ENCODE results near the gene NOL9.
A peak's percentile ranks its signal among the peaks of the same experiment; 100 is the strongest.

NOL9 gene

GRCh38 chr1:6486433-6487011 lies 67.8 kb downstream of the NOL9 start:
- peak; percentile 78 to 81 for ATAC-seq

DNA sequence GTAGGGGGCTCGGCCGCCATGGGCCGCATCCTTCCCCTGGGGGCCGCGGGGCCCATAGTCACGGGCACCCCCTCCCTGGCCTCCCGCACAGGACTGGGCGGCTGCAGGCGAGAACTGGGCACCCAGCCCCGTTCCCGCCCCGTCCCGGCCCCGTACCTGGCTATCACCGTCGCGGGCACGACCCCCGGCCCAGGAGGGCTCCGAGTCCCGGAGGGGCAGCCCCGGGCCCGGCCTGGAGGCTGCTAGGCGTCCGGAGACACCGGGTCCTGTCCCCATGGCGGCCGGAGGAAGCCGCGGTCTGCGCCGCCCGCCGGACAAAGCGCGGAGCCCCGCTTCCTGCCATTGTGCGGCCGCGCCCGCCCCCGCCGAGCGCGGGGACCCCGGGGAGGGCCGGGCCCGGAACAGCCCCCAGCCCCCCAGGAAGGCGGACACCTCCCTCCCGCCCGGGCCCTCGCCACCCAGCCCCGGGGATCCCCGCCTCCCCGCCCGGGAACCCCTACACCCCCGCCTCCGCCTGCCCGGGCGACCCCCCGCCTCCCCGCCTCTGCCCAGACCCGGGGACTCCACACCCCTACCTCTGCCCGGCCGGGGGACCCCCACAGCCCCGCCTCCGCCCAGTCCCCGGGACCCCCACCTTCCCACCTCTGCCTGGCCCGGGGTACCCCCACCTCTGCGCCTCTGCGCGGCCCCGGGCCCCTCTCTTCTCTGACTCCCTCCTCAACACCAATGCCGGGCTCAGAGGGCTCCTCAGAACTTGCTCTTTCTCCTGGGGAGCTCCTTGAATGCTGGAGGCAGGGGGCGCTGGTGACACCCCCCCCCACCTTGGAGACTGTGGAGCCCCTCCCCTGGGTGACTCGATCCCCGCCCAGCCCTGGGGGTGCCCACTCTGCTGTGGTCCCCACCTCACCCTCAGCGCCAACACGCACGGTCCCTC lies 68.9 kb downstream of the NOL9 start:
- ATAC-seq: no peak

- ATAC-seq: no peak
Measured at GRCh38 chr1:6484826-6485167, 69.5 kb downstream of the NOL9 start.

- no peak for ATAC-seq
Measured at GRCh38 chr1:6483761-6484117, 70.6 kb downstream of the NOL9 start.

DNA sequence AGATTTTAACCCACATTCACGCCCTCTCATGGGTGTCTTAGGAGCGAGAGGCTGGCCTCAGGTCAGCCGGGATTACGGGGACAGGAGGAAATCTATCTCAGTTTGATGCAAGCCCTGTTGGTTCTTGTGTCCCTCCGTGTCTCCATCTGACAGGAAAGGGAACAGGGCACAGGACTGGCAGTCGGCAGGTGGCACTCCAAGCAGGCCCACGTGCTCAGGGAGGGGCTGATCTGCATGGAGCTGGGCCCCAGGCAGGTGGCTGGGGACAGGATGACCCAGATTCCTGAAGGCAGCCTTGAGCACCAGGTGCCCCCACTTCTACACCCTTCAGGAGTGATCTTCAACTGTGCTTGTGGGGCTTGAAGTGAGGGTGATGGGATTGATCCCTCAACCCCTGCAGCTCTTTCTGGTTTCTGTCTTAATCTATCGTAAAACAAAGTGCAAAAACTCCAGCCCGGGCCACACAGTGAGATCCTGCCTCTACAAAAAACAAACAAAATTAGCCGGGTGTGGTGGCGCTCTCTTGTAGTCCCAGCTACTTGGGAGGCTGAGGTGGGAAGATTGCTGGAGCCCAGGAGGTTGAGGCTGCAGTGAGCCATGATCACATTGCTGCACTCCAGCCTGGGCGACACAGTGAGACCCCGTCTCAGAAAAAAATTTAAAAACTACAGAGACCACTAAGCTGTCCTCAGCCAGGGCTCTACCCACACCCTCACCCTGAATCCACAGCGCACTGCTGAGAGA lies 71.1 kb downstream of the NOL9 start:
- no peak for ATAC-seq

GRCh38 chr1:6481820-6482219 lies 72.5 kb downstream of the NOL9 start:
- no peak for ATAC-seq

DNA sequence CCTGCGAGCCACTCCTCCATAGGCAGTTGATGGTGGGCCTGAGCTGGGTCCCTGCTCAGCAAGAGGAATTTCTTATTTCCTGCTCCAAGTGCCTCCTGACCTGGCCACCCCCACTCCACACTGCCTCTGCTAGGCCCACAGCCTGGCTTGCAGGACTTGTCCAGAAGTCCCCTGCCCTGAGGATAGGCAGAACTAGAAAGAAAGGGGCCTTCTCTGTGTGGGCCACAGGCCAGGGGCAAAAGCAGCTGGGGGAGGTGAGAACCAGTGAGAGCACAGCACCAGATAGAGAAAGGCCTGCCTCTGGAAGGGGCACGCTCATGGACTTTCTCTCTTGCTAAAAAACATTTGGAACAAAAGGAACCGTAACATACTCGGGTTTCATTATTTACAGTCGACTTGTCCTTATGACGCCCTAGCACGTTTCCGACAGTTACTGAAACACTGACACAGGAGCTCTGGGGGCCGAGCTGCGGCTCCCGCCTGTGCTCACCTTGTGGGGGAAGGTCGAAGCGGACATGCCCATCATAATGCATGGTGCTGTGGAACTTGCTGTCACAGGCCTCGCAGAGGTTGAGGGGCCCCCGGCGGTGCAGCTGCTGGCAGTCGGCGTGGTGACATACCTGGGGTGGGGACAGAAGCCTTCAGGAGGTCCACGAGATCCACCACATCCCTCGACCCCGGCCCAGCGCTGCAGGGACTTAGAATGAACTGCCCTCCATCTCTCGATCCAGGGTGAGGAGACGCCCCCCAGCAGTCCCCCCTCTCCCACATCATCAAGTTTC lies 77.1 kb downstream of the NOL9 start:
- ATAC-seq: no peak

DNA sequence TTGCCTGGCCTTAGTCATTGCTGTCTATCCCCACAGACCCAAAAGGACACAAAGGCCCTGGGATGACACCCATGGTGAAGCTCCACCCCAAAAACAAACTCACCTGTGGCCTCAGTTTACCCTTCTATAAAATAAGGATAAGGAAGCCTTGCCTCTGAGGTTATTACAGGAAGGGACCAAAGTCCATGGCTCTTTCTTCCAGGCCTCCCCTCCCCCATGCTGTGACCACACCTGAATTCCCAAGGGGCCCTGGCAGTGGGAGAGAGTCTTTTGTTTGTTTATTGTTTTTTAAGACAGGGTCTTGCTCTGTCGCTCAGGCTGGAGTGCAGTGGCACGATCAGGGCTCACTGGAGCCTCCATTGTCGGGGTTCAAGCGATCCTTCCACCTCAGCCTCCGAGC lies 77.8 kb downstream of the NOL9 start:
- no peak for ATAC-seq

- ATAC-seq: peak; percentile 91 to 97
Measured at GRCh38 chr1:6475381-6476133, 78.8 kb downstream of the NOL9 start.

GRCh38 chr1:6474815-6475282 lies 79.5 kb downstream of the NOL9 start:
- no peak for ATAC-seq

DNA sequence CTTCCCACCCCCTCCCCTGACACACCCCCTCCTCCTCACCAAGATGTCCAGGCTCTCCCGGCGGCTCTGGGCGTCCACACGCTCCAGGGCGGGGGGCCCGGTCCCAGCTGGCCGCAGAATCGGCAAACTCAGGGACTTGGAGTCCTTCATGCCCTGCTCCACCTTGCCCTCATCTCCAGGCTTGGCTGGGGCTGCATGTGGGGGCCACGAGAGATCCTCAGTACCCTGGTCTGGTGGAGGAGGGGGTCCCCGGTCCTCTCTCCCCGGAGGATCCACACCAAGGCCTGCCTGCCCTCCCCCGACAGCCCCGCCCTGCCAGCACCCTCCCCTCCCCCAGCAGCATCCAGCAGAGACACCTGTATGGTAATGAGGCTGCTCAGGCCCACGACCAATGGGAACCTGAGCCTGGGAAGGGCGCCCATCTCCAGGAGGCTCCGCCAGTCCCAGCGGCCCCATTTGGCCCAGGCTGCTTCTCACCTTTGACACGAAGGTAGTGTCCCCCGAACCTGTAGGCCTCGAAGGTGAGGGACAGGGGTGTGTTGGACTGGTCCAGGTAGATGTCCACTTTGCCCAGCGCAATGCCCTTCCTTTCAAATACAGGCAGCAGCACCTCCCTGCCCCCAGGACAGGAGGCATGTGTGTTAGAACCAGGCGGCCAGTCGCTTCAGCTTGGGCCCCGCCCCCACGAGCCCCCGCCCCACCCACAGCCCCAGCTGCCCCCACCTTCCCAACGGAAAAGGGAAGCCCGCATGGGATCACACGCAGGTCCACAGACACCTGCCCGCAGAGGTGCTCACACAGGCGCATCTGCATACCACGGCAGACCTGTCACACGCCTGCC lies 80.1 kb downstream of the NOL9 start:
- no peak for ATAC-seq

- ATAC-seq: no peak
Measured at GRCh38 chr1:6473156-6473555, 81.2 kb downstream of the NOL9 start.

DNA sequence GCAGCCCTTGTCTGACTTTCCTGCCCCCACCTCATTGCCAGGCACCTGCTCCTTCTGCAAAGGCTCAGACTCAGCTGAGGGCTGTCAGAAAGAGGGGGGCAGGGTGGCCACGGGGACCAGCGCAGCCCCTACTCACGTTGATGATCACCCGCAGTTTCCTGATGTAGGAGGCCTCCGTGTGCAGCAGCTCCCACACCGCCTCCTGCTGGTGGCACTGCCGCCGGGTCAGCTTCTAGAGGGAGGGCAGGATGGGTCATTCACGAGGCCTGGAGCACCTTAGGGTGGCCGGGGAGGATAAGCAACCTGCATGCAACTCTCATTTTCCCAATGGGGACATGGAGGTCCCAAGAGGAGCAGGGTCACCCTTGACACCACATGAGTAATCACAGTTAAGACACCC lies 81.9 kb downstream of the NOL9 start:
- no peak for ATAC-seq

GRCh38 chr1:6471970-6472368 lies 82.3 kb downstream of the NOL9 start:
- ATAC-seq: no peak

Data from activated CD4-positive, CD25-positive, alpha-beta regulatory T cell treated with anti-CD3 and anti-CD28 coated beads, Interleukin-2, amount 50 U/mL, for 24 hours (primary cell).